Fibroblast of lung (primary cell): Measurements from ENCODE around the gene BCLAF3.

Source experiments
- CTCF ChIP-seq, 2 donors: IDR thresholded peaks in 1 of 2; conservative IDR thresholded peaks in 1 of 2; 1 replicate in 1 of 2; 2 replicates in 1 of 2; pipeline ENCODE4 v1.5.1; 2011 to 2012; ENCODE audit warnings: low read length in 2 of 2, control low read depth in 1 of 2, inconsistent platforms in 1 of 2, low read depth in 1 of 2, mild to moderate bottlenecking in 1 of 2
- EZH2 ChIP-seq: IDR thresholded peaks from 2 replicates; pipeline ENCODE4 v1.5.1; 2012; ENCODE audit warnings: low read length, control low read depth, mild to moderate bottlenecking; ENCODE audit errors: missing control alignments

- no peak for TF ChIP-seq CTCF (conservative IDR thresholded peaks at IDR 0.05 in 1 of 2, IDR thresholded peaks at IDR 0.05 in 1 of 2; ENCODE audit: low read depth in 1 of 2, low read length in 2 of 2)
- no peak for TF ChIP-seq EZH2
These were observed 35.4 kb upstream of the BCLAF3 start for GRCh38 chrX:20026278-20026677.
